Endothelial cell (in vitro differentiated cells): ENCODE results near the gene TPI1. TPM values are rescaled to one million over a fixed set of nuclear protein-coding genes. Genes with fewer than 3 reads are reported as not detected.

ENCODE experiments used
- DNase-seq: peaks from one replicate; pipeline ENCODE4 v3.0.0; 2021; ENCODE audit warnings: low spot score
- H3K27ac Mint-ChIP-seq: one replicate; pipeline ENCODE4 v1.8.0; 2021; ENCODE audit warnings: mixed read lengths, inconsistent platforms; ENCODE audit not compliant: unreplicated experiment
- H3K27me3 Mint-ChIP-seq: one replicate; pipeline ENCODE4 v1.8.0; 2021; ENCODE audit warnings: mild to moderate bottlenecking, moderate library complexity, mixed read lengths, inconsistent platforms; ENCODE audit not compliant: unreplicated experiment
- H3K36me3 Mint-ChIP-seq: one replicate; pipeline ENCODE4 v1.8.0; 2021; ENCODE audit warnings: mild to moderate bottlenecking, low read depth, mixed read lengths, inconsistent platforms; ENCODE audit not compliant: unreplicated experiment
- H3K4me1 Mint-ChIP-seq: one replicate; pipeline ENCODE4 v1.8.0; 2021; ENCODE audit warnings: mild to moderate bottlenecking, mixed read lengths, inconsistent platforms; ENCODE audit not compliant: unreplicated experiment
- H3K4me3 Mint-ChIP-seq: one replicate; pipeline ENCODE4 v1.8.0; 2021; ENCODE audit warnings: mild to moderate bottlenecking, mixed read lengths, inconsistent platforms; ENCODE audit not compliant: unreplicated experiment
- H3K9me3 Mint-ChIP-seq: one replicate; pipeline ENCODE4 v1.8.0; 2021; ENCODE audit warnings: mixed read lengths, inconsistent platforms; ENCODE audit not compliant: unreplicated experiment
- CTCF ChIP-seq: fragments of 200-600 bp; sonication (generic); IDR thresholded peaks from one replicate; pipeline ENCODE4 v1.5.0; 2021; ENCODE audit warnings: antibody characterized with exemption; ENCODE audit not compliant: unreplicated experiment
- total RNA-seq: library from RNA; stranded (reverse); fragmentation: NEBNext Ultra II Directional; extraction: Animal tissue kit (Norgen Biotek cat#: 25700); gene quantifications from one replicate; pipeline ENCODE4 v1.2.1, GENCODE V29; 2021; ENCODE audit not compliant: unreplicated experiment

The TPI1 gene
- total RNA-seq, 1 donor from 2014 or later: 356 TPM

GRCh38 chr12:6916426-6917200 lies 49.3 kb downstream of the TPI1 start:
- Mint-ChIP-seq H3K9me3 (no peaks in the 10 kb centered on the region), H3K27ac (no peak overlapping the region), H3K4me1 (peaks cover 20% of the 10 kb centered on the region), H3K4me3 (no peak overlapping the region), H3K27me3 (peaks cover 17% of the 10 kb centered on the region), H3K36me3 (peaks cover 5% of the 10 kb centered on the region)
- TF ChIP-seq CTCF: no peak
- DNase-seq: no peak

GRCh38 chr12:6917491-6918231 lies 50.3 kb downstream of the TPI1 start:
- no peak overlapping the region for H3K27ac Mint-ChIP-seq
- H3K4me3 Mint-ChIP-seq: no peak overlapping the region

GRCh38 chr12:6919588-6919987 lies 52.3 kb downstream of the TPI1 start:
- Mint-ChIP-seq H3K4me1 (peaks cover 41% of the 10 kb centered on the region), H3K9me3 (no peaks in the 10 kb centered on the region), H3K36me3 (peaks cover 4% of the 10 kb centered on the region), H3K4me3 (no peak overlapping the region), H3K27ac (no peak overlapping the region), H3K27me3 (peaks cover 19% of the 10 kb centered on the region)
- DNase-seq: no peak
- TF ChIP-seq CTCF: no peak

More at GRCh38 chr12:6917491-6918231, 50.3 kb downstream of the TPI1 start:
- Mint-ChIP-seq H3K36me3 (peaks cover 6% of the 10 kb centered on the region), H3K9me3 (no peaks in the 10 kb centered on the region), H3K4me1 (peaks cover 26% of the 10 kb centered on the region), H3K27me3 (peaks cover 15% of the 10 kb centered on the region)
- no peak for TF ChIP-seq CTCF
- DNase-seq: no peak

Other genes with a start within 250 kb of the TPI1 start
- 2.7 TPM for gene LPAR5, start 231.6 kb upstream of the TPI1 start, total RNA-seq
- 19.3 TPM for gene ACRBP, start 220.1 kb upstream of the TPI1 start, total RNA-seq
- gene ING4, start 204.4 kb upstream of the TPI1 start, total RNA-seq: 41.3 TPM
- gene ZNF384, start 178.2 kb upstream of the TPI1 start, total RNA-seq: 85.2 TPM
- gene PIANP, start 166.7 kb upstream of the TPI1 start, total RNA-seq: 2.0 TPM
- 25.1 TPM for gene COPS7A, start 143.5 kb upstream of the TPI1 start, total RNA-seq
- gene MLF2, start 114.4 kb upstream of the TPI1 start, total RNA-seq: 118 TPM
- 864 TPM for gene PTMS, start 101.2 kb upstream of the TPI1 start, total RNA-seq
- gene LAG3, start 95.0 kb upstream of the TPI1 start, total RNA-seq: 7.6 TPM
- 4.7 TPM for gene CD4, start 78.0 kb upstream of the TPI1 start, total RNA-seq
- gene GPR162, start 45.7 kb upstream of the TPI1 start, total RNA-seq: 52.7 TPM
- 48.8 TPM for gene P3H3, start 39.1 kb upstream of the TPI1 start, total RNA-seq
- 9.0 TPM for gene GNB3, start 26.6 kb upstream of the TPI1 start, total RNA-seq
- 6.2 TPM for gene CDCA3, start 16.2 kb upstream of the TPI1 start, total RNA-seq
- 119 TPM for gene USP5, start 15.4 kb upstream of the TPI1 start, total RNA-seq
- gene SPSB2, start 5.8 kb downstream of the TPI1 start, total RNA-seq: 6.7 TPM
- gene LRRC23, start 37.3 kb downstream of the TPI1 start, total RNA-seq: 5.7 TPM
- gene ENO2, start 47.0 kb downstream of the TPI1 start, total RNA-seq: 5.3 TPM
- gene ATN1, start 60.4 kb downstream of the TPI1 start, total RNA-seq: 144 TPM
- gene RNU7-1, start 76.3 kb downstream of the TPI1 start, total RNA-seq: not detected
- gene C12orf57, start 76.5 kb downstream of the TPI1 start, total RNA-seq: 225 TPM
- 22.1 TPM for gene PTPN6, start 83.8 kb downstream of the TPI1 start, total RNA-seq
- gene PHB2, start 103.1 kb downstream of the TPI1 start, total RNA-seq: 288 TPM
- gene EMG1, start 103.4 kb downstream of the TPI1 start, total RNA-seq: 37.3 TPM
- 40.2 TPM for gene LPCAT3, start 150.9 kb downstream of the TPI1 start, total RNA-seq
- 5.8 TPM for gene C1S, start 193.2 kb downstream of the TPI1 start, total RNA-seq
- gene C1R, start 224.9 kb downstream of the TPI1 start, total RNA-seq: 1.4 TPM
- gene C1RL, start 241.7 kb downstream of the TPI1 start, total RNA-seq: 62.3 TPM